Trophoblast cell (in vitro differentiated cells and primary cell): ENCODE data around the gene ELK1.

Experiments used
- DNase-seq, 2 donors: peaks; one replicate each; pipeline ENCODE4 v3.0.0-alpha.2; 2016
- H2AFZ ChIP-seq: 2 replicates; pipeline ENCODE4 v1.6.1; 2013; ENCODE audit warnings: low read length, moderate library complexity, mild to moderate bottlenecking; ENCODE audit not compliant: insufficient read depth, poor library complexity
- H2AK5ac ChIP-seq: 2 replicates; pipeline ENCODE4 v1.6.1; 2013; ENCODE audit warnings: mild to moderate bottlenecking, low read length
- H2BK120ac ChIP-seq: 2 replicates; pipeline ENCODE4 v1.6.1; 2013; ENCODE audit warnings: low read length, mild to moderate bottlenecking, moderate library complexity; ENCODE audit not compliant: insufficient read depth, poor library complexity
- H2BK12ac ChIP-seq: 2 replicates; pipeline ENCODE4 v1.6.1; 2013; ENCODE audit warnings: mild to moderate bottlenecking, low read length, moderate library complexity
- H2BK5ac ChIP-seq: 2 replicates; pipeline ENCODE4 v1.6.1; 2013; ENCODE audit warnings: low read length, low read depth, moderate library complexity, mild to moderate bottlenecking; ENCODE audit not compliant: poor library complexity
- H3K14ac ChIP-seq: 2 replicates; pipeline ENCODE4 v1.6.1; 2013; ENCODE audit warnings: mild to moderate bottlenecking, low read length
- H3K18ac ChIP-seq: 2 replicates; pipeline ENCODE4 v1.6.1; 2013; ENCODE audit warnings: mild to moderate bottlenecking, low read length
- H3K23ac ChIP-seq: 2 replicates; pipeline ENCODE4 v1.6.1; 2013; ENCODE audit warnings: low read length
- H3K27ac ChIP-seq: 2 replicates; pipeline ENCODE4 v1.5.1; 2013; ENCODE audit warnings: low read depth, mild to moderate bottlenecking, inconsistent platforms, low read length, moderate library complexity
- H3K27me3 ChIP-seq: 2 replicates; pipeline ENCODE4 v1.6.1; 2013; ENCODE audit warnings: inconsistent platforms, mild to moderate bottlenecking, low read length, moderate library complexity; ENCODE audit not compliant: insufficient read depth
- H3K36me3 ChIP-seq, 2 experiments: 1 replicate in 1 of 2; 2 replicates in 1 of 2; pipeline ENCODE4 v1.6.1; 2013; ENCODE audit warnings: low read length in 2 of 2, mild to moderate bottlenecking in 2 of 2, moderate library complexity in 1 of 2; ENCODE audit not compliant: insufficient read depth in 2 of 2, control insufficient read depth in 1 of 2
- H3K4ac ChIP-seq: 2 replicates; pipeline ENCODE4 v1.6.1; 2013; ENCODE audit warnings: low read depth, mild to moderate bottlenecking, low read length, moderate library complexity
- H3K4me1 ChIP-seq, 2 experiments: 1 replicate in 1 of 2; 2 replicates in 1 of 2; pipeline ENCODE4 v1.6.1; 2013; ENCODE audit warnings: low read length in 2 of 2, mild to moderate bottlenecking in 2 of 2, moderate library complexity in 1 of 2; ENCODE audit not compliant: insufficient read depth in 2 of 2, control insufficient read depth in 1 of 2
- H3K4me2 ChIP-seq: 2 replicates; pipeline ENCODE4 v1.6.1; 2013; ENCODE audit warnings: inconsistent platforms, mild to moderate bottlenecking, low read length, moderate library complexity
- H3K4me3 ChIP-seq: 2 replicates; pipeline ENCODE4 v1.5.1; 2013; ENCODE audit warnings: mild to moderate bottlenecking, low read depth, low read length, inconsistent platforms
- H3K79me1 ChIP-seq: one replicate; pipeline ENCODE4 v1.6.1; 2013; ENCODE audit warnings: low read length
- H3K79me2 ChIP-seq: 2 replicates; pipeline ENCODE4 v1.6.1; 2013; ENCODE audit warnings: low read length, mild to moderate bottlenecking; ENCODE audit not compliant: control insufficient read depth, insufficient read depth, poor library complexity
- H3K9ac ChIP-seq: 2 replicates; pipeline ENCODE4 v1.6.1; 2013; ENCODE audit warnings: mild to moderate bottlenecking, low read length
- H3K9me3 ChIP-seq: 2 replicates; pipeline ENCODE4 v1.6.1; 2013; ENCODE audit warnings: low read depth, mild to moderate bottlenecking, control low read depth, inconsistent platforms, low read length; ENCODE audit not compliant: insufficient read depth
- H4K12ac ChIP-seq: 2 replicates; pipeline ENCODE4 v1.6.1; 2013; ENCODE audit warnings: low read depth, mild to moderate bottlenecking, low read length, moderate library complexity
- H4K8ac ChIP-seq: 2 replicates; pipeline ENCODE4 v1.6.1; 2013; ENCODE audit warnings: low read depth, mild to moderate bottlenecking, low read length, moderate library complexity
- H4K91ac ChIP-seq: one replicate; pipeline ENCODE4 v1.6.1; 2013; ENCODE audit warnings: low read depth, mild to moderate bottlenecking, low read length, moderate library complexity
- WGBS: extraction: QIAGEN DNeasy Blood & Tissue Kit; methylation state at CpG from one replicate; pipeline ENCODE4 v1.1.7; 2013; ENCODE audit warnings: missing lambda C conversion rate; ENCODE audit not compliant: insufficient read length, insufficient coverage; ENCODE audit errors: extremely low coverage; 5-methylcytosine and 5-hydroxymethylcytosine counted together

ELK1 gene

GRCh38 chrX:47587906-47588735, 62.2 kb downstream of the ELK1 start:
- Histone ChIP-seq H4K12ac (no peak overlapping the region), H3K79me2 (no peaks in the 10 kb centered on the region), H3K79me1 (no peaks in the 10 kb centered on the region), H3K4me3 (no peak overlapping the region), H4K91ac (no peak overlapping the region), H3K23ac (no peak overlapping the region), H3K27me3 (no peaks in the 10 kb centered on the region), H3K14ac (no peak overlapping the region), H3K9me3 (peaks cover 3% of the 10 kb centered on the region), H3K18ac (no peak overlapping the region), H3K4ac (no peak overlapping the region), H3K27ac (no peak overlapping the region), H2AK5ac (no peak overlapping the region), H3K4me1 (no peaks in the 10 kb centered on the region), H2BK5ac (no peak overlapping the region), H4K8ac (no peak overlapping the region), H3K9ac (no peak overlapping the region), H2BK12ac (no peak overlapping the region), H3K36me3 (peaks cover 10 to 11% of the 10 kb centered on the region in 2 experiments), H2AFZ (no peak overlapping the region), H3K4me2 (no peak overlapping the region), H2BK120ac (no peak overlapping the region)
- DNase-seq, result peak; percentile 44 to 60
- WGBS, result no CpG with 5 or more reads among the region's 16 CpGs

DNA sequence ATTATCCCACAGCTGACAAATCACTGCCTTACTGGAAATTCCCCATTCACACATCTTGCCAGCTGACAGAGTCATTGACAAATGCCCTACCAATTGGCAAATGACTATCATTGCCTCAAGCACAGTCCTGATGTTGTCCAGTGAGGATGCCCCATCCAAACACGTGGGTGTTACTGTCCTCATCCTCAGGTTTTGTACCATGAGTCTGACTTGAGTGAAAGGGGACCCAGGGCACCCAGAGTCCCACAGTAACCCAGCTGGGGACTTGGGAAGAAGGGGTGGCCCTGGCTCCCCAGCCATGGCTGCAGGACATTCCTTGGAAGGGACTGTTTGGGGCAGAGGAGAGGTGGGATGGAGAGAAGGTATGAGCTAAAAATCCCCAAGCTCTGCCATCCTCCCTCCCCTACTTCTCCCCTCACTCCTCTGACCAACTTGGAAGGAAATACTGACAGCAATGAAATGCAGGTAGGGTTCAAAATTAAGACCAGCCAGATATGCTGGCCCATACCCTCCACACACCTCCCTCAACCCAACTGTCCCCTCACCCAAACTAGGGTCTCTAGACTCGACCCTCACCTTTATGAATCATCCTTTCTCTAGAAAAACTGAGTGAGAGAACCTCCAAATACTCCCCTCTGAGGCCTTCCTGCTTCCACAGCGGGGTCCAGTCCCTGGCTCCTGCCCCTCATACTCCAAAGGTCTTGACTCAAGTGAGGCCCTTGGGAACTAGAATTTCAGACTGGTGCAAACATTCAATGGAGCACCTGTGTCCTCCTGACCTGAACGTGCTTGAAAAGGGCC, 63.1 kb downstream of the ELK1 start:
- H3K36me3 ChIP-seq, result peaks cover 10 to 11% of the 10 kb centered on the region in 2 experiments
- no peak overlapping the region for H4K12ac ChIP-seq
- H3K23ac ChIP-seq, result no peak overlapping the region
- H3K4ac ChIP-seq, result no peak overlapping the region
- H3K4me2 ChIP-seq, result no peak overlapping the region
- no peaks in the 10 kb centered on the region for H3K27me3 ChIP-seq
- peaks cover 2% of the 10 kb centered on the region for H3K79me2 ChIP-seq
- no peak overlapping the region for H3K9ac ChIP-seq
- no peak overlapping the region for H2AFZ ChIP-seq
- DNase-seq, result no peak
- H3K27ac ChIP-seq, result no peak overlapping the region
- H3K14ac ChIP-seq, result no peak overlapping the region
- no peak overlapping the region for H2BK12ac ChIP-seq
- peaks cover 3% of the 10 kb centered on the region for H3K9me3 ChIP-seq
- no peak overlapping the region for H3K18ac ChIP-seq
- no peak overlapping the region for H2BK120ac ChIP-seq
- no peak overlapping the region for H4K8ac ChIP-seq
- no peak overlapping the region for H2BK5ac ChIP-seq
- no peak overlapping the region for H4K91ac ChIP-seq
- peaks cover 3% of the 10 kb centered on the region for H3K79me1 ChIP-seq
- no peak overlapping the region for H3K4me3 ChIP-seq
- no peaks in the 10 kb centered on the region for H3K4me1 ChIP-seq
- H2AK5ac ChIP-seq, result no peak overlapping the region
- no CpG with 5 or more reads among the region's 4 CpGs for WGBS

- Histone ChIP-seq H3K4me3 (no peak overlapping the region), H3K36me3 (peaks cover 10 to 11% of the 10 kb centered on the region in 2 experiments), H3K18ac (no peak overlapping the region), H3K79me1 (peaks cover 6% of the 10 kb centered on the region), H3K4me2 (no peak overlapping the region), H3K27ac (no peak overlapping the region), H4K8ac (no peak overlapping the region), H4K12ac (no peak overlapping the region), H3K23ac (no peak overlapping the region), H3K9ac (no peak overlapping the region), H2BK5ac (no peak overlapping the region), H2BK120ac (no peak overlapping the region), H3K27me3 (no peaks in the 10 kb centered on the region), H4K91ac (no peak overlapping the region), H3K9me3 (peaks cover 3% of the 10 kb centered on the region), H2BK12ac (no peak overlapping the region), H2AFZ (no peak overlapping the region), H3K4ac (no peak overlapping the region), H3K4me1 (peaks cover 3 to 4% of the 10 kb centered on the region in 2 experiments), H2AK5ac (no peak overlapping the region), H3K14ac (no peak overlapping the region), H3K79me2 (peaks cover 2% of the 10 kb centered on the region)
- DNase-seq, result no peak
- no CpG with 5 or more reads among the region's 11 CpGs for WGBS
These were observed 64.1 kb downstream of the ELK1 start for GRCh38 chrX:47586043-47586787.
